ENCODE measurements around the gene PARP11.

- TF ChIP-seq POLR2AphosphoS5 (IDR thresholded peaks at IDR 0.05) = no peak
- no peak for TF ChIP-seq CTCF (IDR thresholded peaks at IDR 0.05)
- no peak for TF ChIP-seq POLR2A (IDR thresholded peaks at IDR 0.05)
- TF ChIP-seq EP300 (IDR thresholded peaks at IDR 0.05; ENCODE audit: low read depth) = no peak
Measured at GRCh38 chr12:3835914-3836313, 37.3 kb downstream of the PARP11 start.
